ENCODE measurements around the gene ADD1. TPM values are rescaled to one million over a fixed set of nuclear protein-coding genes. Genes with fewer than 3 reads are reported as not detected.

The ADD1 gene
- total and polyA plus RNA-seq, 4 donors: 127 to 400 (median 268) TPM

GRCh38 chr4:2803624-2804448 is 39.8 kb upstream of the ADD1 start:
- no peaks in the 10 kb centered on the region for H3K27me3 ChIP-seq (ENCODE audit: control insufficient read depth in 3 of 3, insufficient read depth in 3 of 3, low read length in 2 of 3)
- ATAC-seq (ENCODE audit: insufficient read depth, low FRiP score): no peak
- TF ChIP-seq CTCF (IDR thresholded peaks at IDR 0.05; ENCODE audit: control extremely low read depth, extremely low read depth): no peak
- no peak overlapping the region for H3K9ac ChIP-seq (ENCODE audit: insufficient read depth in 1 of 2, low read length in 2 of 2)
- H3K4me1 ChIP-seq (ENCODE audit: control insufficient read depth in 5 of 5, insufficient read depth in 5 of 5, low read length in 5 of 5): peaks cover 29 to 68% (median 41%) of the 10 kb centered on the region in 5 donors
- H3K9me3 ChIP-seq (ENCODE audit: control insufficient read depth in 4 of 4, insufficient read depth in 3 of 4, low read length in 3 of 4): no peaks in the 10 kb centered on the region
- H3K27ac ChIP-seq (ENCODE audit: low read depth in 1 of 2, low read length in 1 of 2): peak overlapping the region in 1 of 2 donors; percentile 94
- H3K4me3 ChIP-seq: no peak overlapping the region
- peaks cover 0 to 2% (median 0%) of the 10 kb centered on the region in 4 donors for H3K36me3 ChIP-seq (ENCODE audit: control insufficient read depth in 4 of 4, insufficient read depth in 4 of 4, low read length in 4 of 4)
- DNase-seq: peak in 1 of 3 donors; percentile 5
- WGBS, 2 donors: 84 to 86% methylated on average over 20 of the region's 20 CpGs

- H3K27me3 ChIP-seq (ENCODE audit: control insufficient read depth in 3 of 3, insufficient read depth in 3 of 3, low read length in 2 of 3): no peaks in the 10 kb centered on the region
- ATAC-seq (ENCODE audit: insufficient read depth, low FRiP score): no peak
- H3K9me3 ChIP-seq (ENCODE audit: control insufficient read depth in 4 of 4, insufficient read depth in 3 of 4, low read length in 3 of 4): no peaks in the 10 kb centered on the region
- peak overlapping the region in 1 of 2 donors; percentile 94 for H3K27ac ChIP-seq (ENCODE audit: low read depth in 1 of 2, low read length in 1 of 2)
- DNase-seq: peak in 1 of 3 donors; percentile 9
- WGBS, 2 donors: 80 to 83% methylated on average over 10 of the region's 10 CpGs
- no peak overlapping the region for H3K9ac ChIP-seq (ENCODE audit: insufficient read depth in 1 of 2, low read length in 2 of 2)
- no peak overlapping the region for H3K4me3 ChIP-seq
- peaks cover 0 to 2% (median 0%) of the 10 kb centered on the region in 4 donors for H3K36me3 ChIP-seq (ENCODE audit: control insufficient read depth in 4 of 4, insufficient read depth in 4 of 4, low read length in 4 of 4)
- peaks cover 29 to 66% (median 38%) of the 10 kb centered on the region in 5 donors for H3K4me1 ChIP-seq (ENCODE audit: control insufficient read depth in 5 of 5, insufficient read depth in 5 of 5, low read length in 5 of 5)
- no peak for TF ChIP-seq CTCF (IDR thresholded peaks at IDR 0.05; ENCODE audit: control extremely low read depth, extremely low read depth)
Observed at GRCh38 chr4:2804449-2804972, 39.1 kb upstream of the ADD1 start.

GRCh38 chr4:2804973-2805501 is 38.6 kb upstream of the ADD1 start:
- ATAC-seq (ENCODE audit: insufficient read depth, low FRiP score) (no peak), DNase-seq (no peak)
- WGBS, 2 donors: 71 to 72% methylated on average over 10 to 13 of the region's 13 CpGs
- Histone ChIP-seq H3K9ac (ENCODE audit: insufficient read depth in 1 of 2, low read length in 2 of 2) (no peak overlapping the region), H3K36me3 (ENCODE audit: control insufficient read depth in 4 of 4, insufficient read depth in 4 of 4, low read length in 4 of 4) (peaks cover 0 to 2% (median 0%) of the 10 kb centered on the region in 4 donors), H3K27me3 (ENCODE audit: control insufficient read depth in 3 of 3, insufficient read depth in 3 of 3, low read length in 2 of 3) (no peaks in the 10 kb centered on the region), H3K4me1 (ENCODE audit: control insufficient read depth in 5 of 5, insufficient read depth in 5 of 5, low read length in 5 of 5) (peaks cover 27 to 70% (median 38%) of the 10 kb centered on the region in 5 donors), H3K9me3 (ENCODE audit: control insufficient read depth in 4 of 4, insufficient read depth in 3 of 4, low read length in 3 of 4) (no peaks in the 10 kb centered on the region), H3K27ac (ENCODE audit: low read depth in 1 of 2, low read length in 1 of 2) (peak overlapping the region in 1 of 2 donors; percentile 94), H3K4me3 (no peak overlapping the region)
- no peak for TF ChIP-seq CTCF (IDR thresholded peaks at IDR 0.05; ENCODE audit: control extremely low read depth, extremely low read depth)
